K562 (cell line): ENCODE results near the gene CNOT6. TPM values are rescaled to one million over a fixed set of nuclear protein-coding genes. Genes with fewer than 3 reads are reported as not detected.

Experiments used
- ATAC-seq: fragments of 200-7000 bp; cut with Tn5 transposase; 3 replicates; pipeline ENCODE4 v1.9.1; 2020; ENCODE audit warnings: moderate library complexity
- BruUV-seq: library from RNA; stranded (reverse); fragments of 400-500 nt; replicated peaks from 2 replicates; lab custom pipeline; 2021; lab: Mats Ljungman, UMichigan
- CTCF ChIA-PET: fragments of 300-600 bp; formaldehyde crosslinking; extraction: SDS; loops from one replicate; lab custom pipeline; 2021; ENCODE audit warnings: low intra/inter-chr PET ratio; lab: Yijun Ruan, JAX
- POLR2A ChIA-PET: fragments of 300-600, 350-650 bp; sonication (Branson Sonifier 250); formaldehyde crosslinking; extraction: SDS; loops from one replicate; lab custom pipeline; 2021; ENCODE audit warnings: antibody characterized with exemption, inconsistent platforms; lab: Yijun Ruan, JAX
- DNase-seq, 4 experiments: peaks; one replicate each; pipeline versions ENCODE4 v3.0.0 to v3.0.0-alpha.2; 2011 to 2018; ENCODE audit warnings: low spot score in 3 of 4, mixed read lengths in 3 of 4; ENCODE audit errors: extremely low read depth in 1 of 4
- FAIRE-seq: peaks from 2 replicates; lab custom pipeline; 2011; peaks lifted over from hg19 to GRCh38; lab: Jason Lieb, UNC
- H2AFZ ChIP-seq: 2 replicates; pipeline ENCODE4 v1.6.0; 2011; ENCODE audit warnings: low read depth, low read length, control low read depth, inconsistent platforms
- H3K27ac ChIP-seq: fragments of 200-600 bp; 3 replicates; pipeline ENCODE4 v1.8.0; 2011; ENCODE audit warnings: low read depth, mild to moderate bottlenecking, control low read depth, inconsistent platforms, low read length, moderate library complexity, mixed read lengths; ENCODE audit errors: extremely low read depth
- H3K27me3 ChIP-seq, 2 experiments: fragments of 300-600 bp in 1 of 2; 2 replicates in 1 of 2; 3 replicates in 1 of 2; pipeline versions ENCODE4 v1.6.0 to v1.8.0; 2011; ENCODE audit warnings: inconsistent platforms in 2 of 2, low read length in 2 of 2, mild to moderate bottlenecking in 1 of 2, mixed read lengths in 1 of 2, moderate library complexity in 1 of 2; ENCODE audit not compliant: control insufficient read depth in 2 of 2, insufficient read depth in 2 of 2
- H3K36me3 ChIP-seq: fragments of 300-600 bp; 3 replicates; pipeline ENCODE4 v1.8.0; 2011; ENCODE audit warnings: mild to moderate bottlenecking, low read length, inconsistent platforms; ENCODE audit not compliant: control insufficient read depth, insufficient read depth
- H3K4me1 ChIP-seq, 2 experiments: fragments of 200-600 bp in 1 of 2; replicated peaks in 1 of 2; 2 replicates in 1 of 2; 3 replicates in 1 of 2; pipeline versions ENCODE4 v1.5.1 to v1.8.0; 2011; ENCODE audit warnings: inconsistent platforms in 2 of 2, low read length in 2 of 2, mild to moderate bottlenecking in 1 of 2, mixed read lengths in 1 of 2, moderate library complexity in 1 of 2; ENCODE audit not compliant: control insufficient read depth in 2 of 2, insufficient read depth in 2 of 2
- H3K4me2 ChIP-seq: 2 replicates; pipeline ENCODE4 v1.6.1; 2011; ENCODE audit warnings: low read length, control low read depth, inconsistent platforms, mixed read lengths; ENCODE audit not compliant: insufficient read depth
- H3K4me3 ChIP-seq: fragments of 200-600 bp; sonication (generic), shearing (Covaris generic); 2 replicates; pipeline ENCODE4 v1.5.1; 2016; ENCODE audit warnings: control low read depth, inconsistent platforms
- H3K79me2 ChIP-seq: fragments of 200-600 bp; 3 replicates; pipeline ENCODE4 v1.8.0; 2011; ENCODE audit warnings: low read length, inconsistent platforms; ENCODE audit not compliant: control insufficient read depth, insufficient read depth
- H3K9ac ChIP-seq, 2 experiments: 2 replicates each; pipeline versions ENCODE4 v1.6.0 to v1.6.1; 2011; ENCODE audit warnings: low read depth in 2 of 2, low read length in 2 of 2, control low read depth in 1 of 2, inconsistent platforms in 1 of 2, mild to moderate bottlenecking in 1 of 2, mixed read lengths in 1 of 2; ENCODE audit not compliant: insufficient read depth in 1 of 2
- H3K9me1 ChIP-seq: one replicate; pipeline ENCODE4 v1.6.0; 2011; ENCODE audit warnings: inconsistent platforms, mild to moderate bottlenecking, low read length, moderate library complexity; ENCODE audit not compliant: control insufficient read depth, insufficient read depth
- H3K9me3 ChIP-seq: replicated peaks from 2 replicates; pipeline ENCODE4 v1.5.1; 2011; ENCODE audit warnings: low read depth, low read length, inconsistent platforms; ENCODE audit not compliant: control insufficient read depth, insufficient read depth
- H4K20me1 ChIP-seq: replicated peaks from 2 replicates; pipeline ENCODE4 v1.6.1; 2011; ENCODE audit warnings: low read length, inconsistent platforms, mixed read lengths; ENCODE audit not compliant: control insufficient read depth, insufficient read depth
- BCOR ChIP-seq: fragments of 450-650 bp; IDR thresholded peaks from 2 replicates; pipeline ENCODE4 v1.6.1; 2016
- KAT2B ChIP-seq: IDR thresholded peaks from one replicate; pipeline ENCODE4 v1.6.1; 2012; ENCODE audit warnings: low read depth, mild to moderate bottlenecking, control low read depth, inconsistent platforms, low read length, moderate library complexity
- MIER1 ChIP-seq: fragments of 450-650 bp; IDR thresholded peaks from 2 replicates; pipeline ENCODE4 v1.6.1; 2016; ENCODE audit warnings: antibody characterized with exemption, mild to moderate bottlenecking, low read depth
- PHB ChIP-seq: fragments of 250-450 bp; sonication (Bioruptor Pico); IDR thresholded peaks from 2 replicates; pipeline ENCODE4 v1.5.0; 2021
- TAF15 ChIP-seq: fragments of 200-400 bp; formaldehyde crosslinking; IDR thresholded peaks from 2 replicates; pipeline ENCODE4 v1.6.1; 2017; ENCODE audit warnings: mild to moderate bottlenecking, low read depth, low read length, moderate library complexity
- VEZF1 ChIP-seq: fragments of 200-800 bp; sonication (Bioruptor generic); IDR thresholded peaks from 2 replicates; pipeline ENCODE4 v1.6.1; 2017; ENCODE audit warnings: missing genetic modification characterization, missing compliant biosample characterization
- ZNF143 ChIP-seq: sonication (generic); formaldehyde crosslinking; IDR thresholded peaks from 2 replicates; pipeline ENCODE4 v1.9.0; 2022; ENCODE audit warnings: mild to moderate bottlenecking, missing genetic modification reagents
- ZNF354B ChIP-seq: fragments of 250-450 bp; sonication (Bioruptor Pico); IDR thresholded peaks from 2 replicates; pipeline ENCODE4 v1.4.0; 2020
- ZNF431 ChIP-seq: sonication (generic); formaldehyde crosslinking; IDR thresholded peaks from 2 replicates; pipeline ENCODE4 v1.8.0; 2022; ENCODE audit warnings: mild to moderate bottlenecking, missing genetic modification reagents
- WGBS: fragments of 100-300 bp; shearing (Covaris generic); methylation state at CpG from one replicate; pipeline ENCODE4 v1.1.6; 2016; ENCODE audit warnings: low coverage, mixed read lengths; ENCODE audit not compliant: insufficient coverage; ENCODE audit errors: missing lambda C conversion rate; 5-methylcytosine and 5-hydroxymethylcytosine counted together
- in situ Hi-C: fragments of 300-500 bp; cut with MboI; formaldehyde crosslinking; loops from 4 replicates; pipeline ENCODE4 v1.15.0; 2018; ENCODE audit warnings: inconsistent platforms, mixed read lengths
- intact Hi-C: fragments of 100-400 bp; cut with micrococcal nuclease; formaldehyde crosslinking; loops from 2 replicates; pipeline ENCODE4 v1.14.2; 2022
- polyA plus RNA-seq, 8 experiments: library from polyadenylated mRNA; depleted of rRNA in 4 of 8; stranded (reverse) in 5 of 8; unstranded in 3 of 8; fragments of >200 nt; fragmentation: Nextera tagmentation in 2 of 8; fragmentation: Illumina TruSeq in 1 of 8; extraction: Ambion mirVana in 2 of 8; extraction: Trizol in 1 of 8; gene quantifications; 2 replicates each; pipeline versions ENCODE4 v1.2.1 to v1.2.3, GENCODE V29; 2011 to 2014; ENCODE audit warnings: inconsistent platforms in 1 of 8, missing spikeins in 1 of 8
- total RNA-seq, 7 experiments: library from RNA; depleted of rRNA in 6 of 7; stranded (reverse); fragments of >200 nt in 6 of 7; fragmentation: Illumina TruSeq in 2 of 7; extraction: Trizol in 2 of 7; gene quantifications; 2 replicates each; pipeline versions ENCODE4 v1.2.1 to v1.2.3, GENCODE V29; 2011 to 2021; ENCODE audit warnings: low replicate concordance in 1 of 7

Gene CNOT6
- total and polyA plus RNA-seq, 9 of the 15 experiments (the other 6 are each of a cell fraction or from before 2014, with no cell fraction given), result 4.9 to 32.4 (median 14.0) TPM

DNA sequence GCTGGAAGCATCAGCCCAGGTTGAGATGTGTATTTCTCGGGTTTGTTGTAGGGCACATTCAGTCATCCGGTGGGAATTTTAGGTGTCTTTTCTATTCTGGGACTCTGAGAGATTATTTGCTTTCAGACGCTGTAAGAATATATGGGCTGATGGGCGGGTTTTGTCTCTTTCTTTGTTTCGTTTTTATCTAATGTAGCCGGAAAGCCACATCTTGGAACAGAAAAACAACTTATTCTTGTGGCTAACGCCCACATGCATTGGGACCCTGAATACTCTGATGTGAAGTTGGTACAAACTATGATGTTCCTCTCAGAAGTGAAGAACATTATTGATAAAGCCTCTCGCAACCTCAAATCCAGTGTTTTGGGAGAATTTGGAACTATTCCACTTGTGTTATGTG is 74.7 kb downstream of the CNOT6 start (continued):
- TF ChIP-seq VEZF1 (no peak), MIER1 (no peak)

DNA sequence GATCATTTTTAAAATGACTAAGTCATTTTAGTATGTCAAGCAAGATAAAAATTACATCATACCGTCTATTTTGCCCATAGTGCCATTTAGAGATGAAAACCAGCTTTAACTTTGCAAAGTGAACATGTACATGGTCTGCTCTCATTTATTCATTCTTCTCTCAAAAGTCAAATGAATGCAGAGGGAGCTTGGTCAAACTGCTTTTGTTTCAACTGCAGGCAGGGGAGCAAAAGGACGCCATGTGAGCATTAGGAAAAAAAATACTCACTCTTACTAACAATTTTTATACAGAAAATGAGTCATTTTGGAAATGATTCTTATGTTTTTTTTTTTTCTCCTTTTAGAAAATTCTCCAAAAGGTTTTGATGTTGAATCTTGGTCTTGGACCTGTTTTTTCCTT is 81.4 kb downstream of the CNOT6 start:
- CTCF ChIA-PET, result no interaction called here
- WGBS, result 66% methylated on average over 2 of the region's 2 CpGs
- H3K9me1 ChIP-seq, result no peaks in the 10 kb centered on the region
- DNase-seq, result no peak
- no peak overlapping the region for H3K9ac ChIP-seq
- H3K36me3 ChIP-seq, result peaks cover 72% of the 10 kb centered on the region
- H3K27ac ChIP-seq, result no peak overlapping the region
- H3K4me2 ChIP-seq, result no peak overlapping the region
- H2AFZ ChIP-seq, result no peak overlapping the region
- BruUV-seq, result no TSS peak
- in situ Hi-C loops, result no loop called here
- no peak for TF ChIP-seq ZNF431 (CRISPR knock-in tag)
- TF ChIP-seq ZNF143 (CRISPR knock-in tag), result no peak
- TF ChIP-seq ZNF354B (CRISPR knock-in tag), result no peak
- no peak for TF ChIP-seq BCOR
- no peak for TF ChIP-seq TAF15
- TF ChIP-seq PHB (CRISPR knock-in tag), result no peak
- TF ChIP-seq KAT2B, result no peak
- TF ChIP-seq, all 486 proteins: peak for 0
- intact Hi-C loops, result no loop called here
- no peaks in the 10 kb centered on the region for H3K9me3 ChIP-seq
- FAIRE-seq (no peak), ATAC-seq (no peak)
- no peaks in the 10 kb centered on the region for H3K79me2 ChIP-seq
- POLR2A ChIA-PET, result interaction anchor here (0.8 kb wide), 2 partner anchors 13 to 23 kb away, joined by 3 to 4 read pairs; no protein-coding TSS in a partner anchor
- no peaks in the 10 kb centered on the region for H3K27me3 ChIP-seq
- H4K20me1 ChIP-seq, result no peaks in the 10 kb centered on the region
- no peak overlapping the region for H3K4me3 ChIP-seq
- no peaks in the 10 kb centered on the region for H3K4me1 ChIP-seq
